ENCODE data around the gene PDE10A.

DNA sequence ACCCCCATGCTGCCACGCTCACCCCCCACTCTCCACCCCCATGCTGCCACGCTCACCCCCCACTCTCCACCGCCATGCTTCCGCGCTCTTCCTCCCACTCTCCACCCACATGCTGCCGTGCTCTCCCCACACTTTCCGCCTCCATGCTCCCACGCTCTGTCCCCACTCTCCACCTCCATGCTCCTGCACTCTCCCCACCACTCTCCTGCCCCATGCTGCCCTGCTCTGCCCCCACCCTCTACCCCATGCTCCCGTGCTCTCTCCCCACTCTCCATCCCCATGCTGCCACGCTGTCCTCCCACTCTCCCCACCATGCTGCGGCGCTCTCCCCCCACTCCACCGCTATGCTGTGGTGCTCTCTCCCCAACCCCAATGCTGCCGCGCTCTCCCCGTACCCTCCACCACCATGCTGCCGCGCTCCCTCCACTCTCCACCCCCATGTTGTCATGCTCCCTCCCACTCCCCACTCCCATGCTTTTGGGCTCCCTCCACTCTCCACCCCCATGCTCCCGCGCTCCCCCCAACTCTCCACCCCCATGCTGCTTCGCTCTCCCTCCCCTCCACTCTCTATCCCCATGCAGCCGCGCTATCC, 46.0 kb upstream of the PDE10A start:
- TF ChIP-seq, protein P1, sequence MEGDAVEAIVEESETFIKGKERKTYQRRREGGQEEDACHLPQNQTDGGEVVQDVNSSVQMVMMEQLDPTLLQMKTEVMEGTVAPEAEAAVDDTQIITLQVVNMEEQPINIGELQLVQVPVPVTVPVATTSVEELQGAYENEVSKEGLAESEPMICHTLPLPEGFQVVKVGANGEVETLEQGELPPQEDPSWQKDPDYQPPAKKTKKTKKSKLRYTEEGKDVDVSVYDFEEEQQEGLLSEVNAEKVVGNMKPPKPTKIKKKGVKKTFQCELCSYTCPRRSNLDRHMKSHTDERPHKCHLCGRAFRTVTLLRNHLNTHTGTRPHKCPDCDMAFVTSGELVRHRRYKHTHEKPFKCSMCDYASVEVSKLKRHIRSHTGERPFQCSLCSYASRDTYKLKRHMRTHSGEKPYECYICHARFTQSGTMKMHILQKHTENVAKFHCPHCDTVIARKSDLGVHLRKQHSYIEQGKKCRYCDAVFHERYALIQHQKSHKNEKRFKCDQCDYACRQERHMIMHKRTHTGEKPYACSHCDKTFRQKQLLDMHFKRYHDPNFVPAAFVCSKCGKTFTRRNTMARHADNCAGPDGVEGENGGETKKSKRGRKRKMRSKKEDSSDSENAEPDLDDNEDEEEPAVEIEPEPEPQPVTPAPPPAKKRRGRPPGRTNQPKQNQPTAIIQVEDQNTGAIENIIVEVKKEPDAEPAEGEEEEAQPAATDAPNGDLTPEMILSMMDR (IDR thresholded peaks at IDR 0.05) = no peak
- no peak for TF ChIP-seq EZH2 (IDR thresholded peaks at IDR 0.05)

Data from neural progenitor cell (in vitro differentiated cells).